ENCODE results near the gene HBG1.

GRCh38 chr11:5225480-5225871 is 24.2 kb downstream of the HBG1 start:
- TF ChIP-seq POLR2A (IDR thresholded peaks at IDR 0.05; ENCODE audit: low read depth, low read length) = no peak
- TF ChIP-seq POLR2AphosphoS5 (IDR thresholded peaks at IDR 0.05; ENCODE audit: low read depth, low read length) = no peak
